HG03469 (cell line): ENCODE data around the gene PFKL.
"Not testable (repeated sequence)": the region's sequence is repeated elsewhere in the genome, so short reads cannot be mapped to it uniquely, and the experiment has no call there.

Source experiments
- ATAC-seq: cut with Tn5 transposase; IDR thresholded peaks from one replicate; pipeline ENCODE4 v1.9.1; 2021; ENCODE audit warnings: mild to moderate bottlenecking, moderate library complexity, moderate number of reproducible peaks; ENCODE audit not compliant: unreplicated experiment

The PFKL gene

DNA sequence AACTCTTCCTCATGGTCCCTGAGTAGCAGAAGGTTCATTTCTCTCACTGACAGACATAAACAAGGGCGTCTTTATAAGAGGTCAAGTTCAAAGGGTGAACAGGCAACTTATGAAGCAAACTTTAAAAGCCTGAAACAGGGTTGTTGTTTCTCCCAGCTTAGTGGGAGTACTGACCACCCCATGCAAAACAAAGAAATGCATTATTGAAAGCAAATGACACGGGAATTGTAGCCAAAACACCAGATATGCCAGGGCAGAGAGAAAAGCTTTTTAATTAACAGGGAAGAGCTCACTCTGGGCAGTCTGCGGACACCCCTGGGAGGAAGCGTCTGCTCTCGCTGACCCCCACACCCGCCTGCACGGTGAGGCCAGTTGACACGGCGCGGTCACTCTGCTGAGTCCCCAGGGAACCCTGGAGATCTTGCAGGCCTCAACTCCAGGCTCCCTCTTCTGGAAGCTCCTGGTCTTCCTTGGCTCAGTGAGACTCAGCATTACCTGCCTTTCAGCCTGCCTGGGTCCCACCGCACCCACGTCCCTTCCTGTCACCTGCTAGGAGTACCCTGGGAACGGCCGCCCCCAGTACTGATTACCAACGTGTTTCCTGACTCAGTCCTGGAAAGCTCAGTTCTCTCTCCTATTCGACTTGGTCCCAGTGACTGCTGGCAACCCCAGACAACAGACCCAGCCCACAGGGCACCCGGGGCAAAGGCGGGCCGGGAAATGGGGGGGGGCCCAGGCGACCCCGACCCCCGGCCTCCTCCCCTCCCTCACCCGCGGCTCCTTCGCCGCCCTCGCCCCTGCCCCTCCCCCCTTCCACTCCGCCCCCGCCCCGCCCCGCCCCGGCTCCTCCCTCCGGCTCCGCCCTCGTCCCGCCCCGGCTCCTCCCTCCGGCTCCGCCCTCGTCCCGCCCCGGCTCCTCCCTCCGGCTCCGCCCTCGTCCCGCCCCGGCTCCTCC, 38.4 kb downstream of the PFKL start:
- no peak for ATAC-seq

DNA sequence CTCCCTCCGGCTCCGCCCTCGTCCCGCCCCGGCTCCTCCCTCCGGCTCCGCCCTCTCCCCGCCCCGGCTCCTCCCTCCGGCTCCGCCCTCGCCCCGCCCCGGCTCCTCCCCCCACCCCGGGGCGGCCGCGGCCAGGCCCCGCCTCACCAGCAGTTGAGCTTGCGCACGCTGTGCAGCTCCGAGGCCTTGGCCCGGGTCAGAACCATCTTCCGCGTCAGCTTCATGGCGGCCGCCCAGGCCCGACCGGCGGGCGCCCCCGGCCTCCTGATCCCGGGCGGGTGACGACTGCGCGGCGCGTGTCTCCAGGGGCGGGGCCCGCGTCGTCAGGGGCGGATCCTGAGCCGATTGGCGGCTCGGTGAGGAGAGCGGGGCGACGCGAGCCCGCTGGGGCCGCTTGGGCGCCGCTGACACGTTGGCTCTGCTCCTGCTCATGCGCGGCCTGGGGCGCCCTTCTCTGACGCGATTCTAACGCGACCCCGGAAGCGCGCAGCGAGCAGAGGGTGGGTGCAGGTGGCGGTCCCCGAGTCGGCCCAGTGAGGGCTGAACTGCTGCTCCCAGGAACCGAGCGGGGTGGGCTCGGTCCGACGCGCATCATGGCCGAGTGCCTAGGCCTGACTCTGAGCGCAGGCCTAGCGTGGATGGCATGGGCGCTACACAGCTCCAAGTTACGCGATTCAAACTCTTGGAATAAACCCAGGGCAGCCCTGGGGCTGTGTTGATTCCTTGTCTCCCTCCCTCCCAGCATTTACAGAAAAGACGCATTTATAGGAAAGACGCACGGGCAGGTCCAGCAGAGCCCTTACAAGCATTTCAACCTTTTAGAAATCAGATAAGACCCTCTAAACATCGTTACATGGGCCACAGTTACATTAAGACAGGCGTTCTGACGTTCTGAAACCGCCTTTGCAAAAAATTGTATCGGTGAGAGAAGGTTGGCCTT, 39.4 kb downstream of the PFKL start, which contains the start of gene CFAP410:
Gene CFAP410, minus strand, starts transcription at position 420 of the 940 bp plus-strand sequence. Its CDS starts 196 bp downstream, at position 224.
- ATAC-seq: peak; percentile 71

DNA sequence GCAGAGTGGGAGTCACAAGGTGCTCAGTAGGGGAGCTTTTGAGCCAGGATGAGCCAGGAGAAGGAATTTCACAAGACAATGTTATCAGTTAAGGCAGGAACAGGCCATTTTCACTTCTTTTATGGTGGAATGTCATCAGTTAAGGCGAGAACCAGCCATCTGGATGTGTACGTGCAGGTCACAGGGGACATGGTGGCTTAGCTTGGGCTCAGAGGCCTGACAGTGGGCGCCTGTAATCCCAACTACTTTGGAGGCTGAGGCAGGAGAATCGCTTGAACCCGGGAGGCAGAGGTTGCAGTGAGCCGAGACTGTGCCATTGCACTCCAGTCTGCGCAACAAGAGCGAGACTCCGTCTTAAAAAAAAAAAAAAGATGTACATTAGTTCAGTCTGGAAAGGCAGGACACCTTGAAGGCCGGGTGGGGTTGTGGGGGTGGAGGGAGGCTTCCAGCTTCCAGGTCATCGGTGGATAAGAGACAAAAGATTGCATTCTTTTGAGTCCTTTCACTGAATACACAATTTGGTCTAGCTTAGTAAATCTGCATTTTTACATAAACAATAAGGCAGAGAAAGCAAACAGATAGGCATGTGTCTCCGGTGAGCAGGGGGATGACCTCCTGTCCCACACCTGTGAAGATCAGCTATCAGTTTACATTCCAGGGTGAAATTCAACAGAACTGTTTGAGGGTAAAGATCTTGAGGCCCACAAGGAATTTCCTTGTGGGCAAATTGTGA, 42.0 kb downstream of the PFKL start:
- not testable (repeated sequence) for ATAC-seq

DNA sequence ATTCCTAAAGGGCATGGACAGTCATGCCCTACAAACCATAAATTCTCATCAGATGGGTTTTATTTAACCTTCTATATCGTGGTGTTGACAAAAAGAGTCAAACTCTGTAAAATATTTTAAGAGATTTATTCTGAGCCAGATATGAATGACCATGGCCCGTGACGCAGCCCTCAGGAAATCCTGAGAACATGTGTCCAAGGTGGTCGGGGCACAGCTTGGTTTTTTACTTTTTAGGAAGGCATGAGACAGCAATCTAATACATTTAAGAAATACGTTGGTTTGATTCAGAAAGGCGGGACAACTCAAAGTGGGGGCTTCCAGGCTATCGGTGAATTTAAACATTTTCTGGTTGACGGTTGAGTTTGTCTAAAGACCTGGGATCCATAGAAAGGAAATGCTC, 43.1 kb downstream of the PFKL start:
- not testable (repeated sequence) for ATAC-seq

DNA sequence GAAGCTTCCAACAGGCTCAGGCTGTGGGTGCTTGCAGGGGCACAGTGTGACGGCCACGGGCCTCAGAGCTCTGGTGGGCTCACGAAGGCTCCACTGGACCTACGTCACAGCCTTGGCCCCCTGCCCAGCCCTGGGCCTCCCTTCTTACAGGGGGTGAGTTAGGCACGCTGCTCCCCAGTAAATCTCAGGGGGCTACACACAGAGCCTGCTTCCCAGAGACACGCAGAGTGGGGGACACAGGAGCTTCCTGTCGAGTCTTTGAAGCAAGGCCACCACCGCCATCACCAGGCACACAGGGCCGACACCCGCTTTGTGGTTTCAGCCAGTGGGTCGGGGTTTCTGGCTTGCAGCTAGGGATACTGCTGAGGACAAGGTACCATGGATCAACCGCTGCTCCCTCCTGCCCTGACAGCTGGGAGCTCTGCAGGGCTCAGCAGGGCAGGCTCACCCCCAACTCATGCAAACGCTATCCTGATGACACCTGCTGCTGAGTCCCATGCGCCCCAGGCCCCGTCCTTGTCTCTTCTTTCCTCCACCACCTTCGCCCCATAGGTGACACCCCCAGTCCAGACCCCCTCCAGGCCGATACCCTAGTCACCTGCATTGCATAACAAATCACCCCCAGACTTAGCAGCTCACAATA, 44.8 kb downstream of the PFKL start:
- no peak for ATAC-seq

DNA sequence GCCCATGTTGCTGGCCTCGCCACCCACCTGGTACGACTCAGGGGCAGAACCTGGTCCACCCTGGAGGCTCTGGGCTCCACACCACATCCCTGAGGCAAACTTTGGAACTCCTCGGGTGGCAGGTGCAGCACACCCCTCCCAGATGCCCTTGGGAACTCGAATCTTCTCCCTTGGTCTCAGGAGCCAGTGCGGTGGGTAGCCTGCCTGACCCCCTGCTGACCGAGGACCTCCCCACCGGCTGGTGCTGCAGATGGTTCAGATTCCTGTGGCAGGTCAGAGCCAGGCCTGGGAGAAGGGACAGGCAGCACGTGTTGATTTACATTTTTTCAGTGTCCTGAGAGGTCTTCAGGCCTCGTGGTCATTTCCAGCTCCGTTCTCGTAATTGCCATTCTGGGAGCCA, 45.6 kb downstream of the PFKL start:
- ATAC-seq: no peak

DNA sequence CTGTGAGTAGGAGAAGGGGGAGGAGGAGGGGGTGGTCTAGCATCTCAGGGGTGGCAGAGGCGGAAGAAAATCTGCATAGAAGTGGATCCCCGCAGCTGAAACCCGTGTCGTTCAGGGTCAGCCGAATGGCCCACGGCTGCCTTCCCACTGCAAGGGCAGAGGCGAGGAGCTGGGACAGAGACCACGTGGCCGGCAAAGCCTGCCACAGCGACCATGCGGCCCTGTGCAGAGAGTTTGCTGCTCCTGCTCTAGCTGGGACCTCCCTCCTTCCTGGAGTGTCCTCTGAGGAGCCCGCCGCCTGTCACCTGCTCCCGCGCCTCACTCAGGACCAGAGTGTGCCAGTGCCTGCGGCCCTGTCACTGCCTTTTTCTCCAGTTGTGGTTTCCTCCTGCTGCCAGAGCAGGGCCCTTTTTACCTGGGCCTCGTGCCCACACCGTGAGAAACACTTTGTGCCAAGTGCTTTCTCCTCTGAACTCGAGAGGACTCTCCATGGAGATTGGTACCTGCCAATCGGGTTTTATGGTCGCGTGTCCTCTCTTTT, 48.1 kb downstream of the PFKL start:
- ATAC-seq: no peak

- no peak for ATAC-seq
Observed at GRCh38 chr21:44348861-44349260, 49.0 kb downstream of the PFKL start.

- no peak for ATAC-seq
Observed at GRCh38 chr21:44349416-44349846, 49.6 kb downstream of the PFKL start.

DNA sequence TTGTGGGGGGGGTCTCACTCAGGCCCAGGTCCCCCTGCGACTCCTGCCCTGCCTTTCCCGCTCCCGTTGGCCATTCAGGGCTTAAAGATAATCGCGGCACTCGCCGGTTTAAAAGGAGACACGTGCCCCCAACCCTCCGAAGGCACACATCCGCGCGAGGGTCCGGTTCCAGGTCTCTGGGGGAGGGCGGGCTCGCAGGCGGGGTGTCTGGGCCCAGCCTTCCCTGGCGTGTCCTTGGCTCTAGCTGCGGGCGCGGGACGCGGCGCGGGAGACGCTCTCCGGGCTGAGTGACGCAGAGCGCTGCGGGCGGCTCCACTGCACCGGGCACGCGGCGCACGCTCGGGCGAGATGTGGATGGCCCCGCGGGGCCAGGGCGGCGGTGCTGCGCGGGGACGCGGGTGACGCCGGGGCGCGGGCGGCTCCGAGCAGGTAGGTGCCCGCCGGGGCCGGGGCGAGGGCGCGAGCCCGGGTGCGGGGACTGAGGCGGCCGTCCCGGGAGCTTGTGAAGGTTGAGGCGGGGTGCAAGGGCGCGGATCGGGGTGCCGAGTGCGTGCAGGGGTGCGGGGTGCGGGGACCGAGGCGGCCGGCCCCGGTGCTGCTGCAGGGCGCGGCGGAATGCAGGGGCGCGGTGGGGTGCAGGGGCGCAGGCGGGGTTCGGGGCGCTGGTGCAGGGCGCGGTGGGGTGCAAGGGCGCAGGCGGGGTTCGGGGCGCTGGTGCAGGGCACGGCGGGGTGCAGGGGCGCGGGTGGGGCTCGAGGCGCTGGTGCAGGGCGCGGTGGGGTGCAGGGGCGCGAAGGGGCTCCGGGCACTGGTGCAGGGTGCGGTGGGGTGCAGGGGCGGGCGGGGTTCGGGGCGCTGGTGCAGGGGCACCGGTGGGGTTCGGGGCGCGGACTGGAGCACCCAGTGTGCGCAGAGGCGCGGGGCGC, 50.3 kb downstream of the PFKL start:
- no peak for ATAC-seq

GRCh38 chr21:44350773-44351481, 51.1 kb downstream of the PFKL start:
- no peak for ATAC-seq

GRCh38 chr21:44351535-44352252, 51.8 kb downstream of the PFKL start:
- no peak for ATAC-seq

GRCh38 chr21:44352253-44352860, 52.5 kb downstream of the PFKL start:
- ATAC-seq: no peak

GRCh38 chr21:44353191-44353970, 53.5 kb downstream of the PFKL start, which contains the start of gene TRPM2:
TSS of gene TRPM2 (plus strand) at chr21:44353621. CDS start at chr21:44353701, 80 bp downstream.
- no peak for ATAC-seq

DNA sequence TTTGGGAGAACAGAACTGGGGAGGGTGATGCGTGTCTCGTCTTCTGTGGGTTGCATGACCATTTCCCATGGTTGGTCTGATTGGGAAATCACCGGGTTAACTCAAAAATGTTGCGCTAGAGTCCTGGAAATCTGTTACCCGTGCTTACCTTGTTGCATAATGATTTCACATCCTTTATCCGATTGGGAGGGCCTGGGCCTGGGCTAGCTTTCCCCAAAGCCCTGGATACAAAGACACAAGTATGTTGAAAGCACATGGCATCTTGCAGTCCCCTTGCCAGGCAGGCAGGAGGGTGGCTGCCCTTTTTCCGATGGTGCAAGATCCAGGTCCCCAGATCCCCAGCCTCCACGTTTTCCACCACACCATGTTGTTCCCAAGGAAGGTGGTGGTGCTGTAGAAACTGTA, 54.1 kb downstream of the PFKL start:
- no peak for ATAC-seq
